Chondrocyte (in vitro differentiated cells): ENCODE measurements around the gene GPC6. TPM values are rescaled to one million over a fixed set of nuclear protein-coding genes. Genes with fewer than 3 reads are reported as not detected.

Experiments used
- DNase-seq: peaks from one replicate; pipeline ENCODE4 v3.0.0; 2021; ENCODE audit warnings: mixed read lengths, low spot score
- H3K27ac Mint-ChIP-seq: one replicate; pipeline ENCODE4 v1.8.0; 2021; ENCODE audit warnings: mild to moderate bottlenecking, moderate library complexity, mixed read lengths; ENCODE audit not compliant: unreplicated experiment
- H3K27me3 Mint-ChIP-seq: 2 replicates; pipeline ENCODE4 v1.8.0; 2021; ENCODE audit warnings: low read depth, mixed read lengths
- H3K36me3 Mint-ChIP-seq: 2 replicates; pipeline ENCODE4 v1.8.0; 2021; ENCODE audit warnings: low read depth, mixed read lengths
- H3K4me1 Mint-ChIP-seq: 2 replicates; pipeline ENCODE4 v1.8.0; 2021; ENCODE audit warnings: low read depth, mild to moderate bottlenecking, mixed read lengths
- H3K4me3 Mint-ChIP-seq: one replicate; pipeline ENCODE4 v1.8.0; 2021; ENCODE audit warnings: mild to moderate bottlenecking, moderate library complexity, mixed read lengths; ENCODE audit not compliant: unreplicated experiment
- H3K9me3 Mint-ChIP-seq: 2 replicates; pipeline ENCODE4 v1.8.0; 2021; ENCODE audit warnings: low read depth, mixed read lengths
- CTCF ChIP-seq: fragments of 200-600 bp; sonication (generic); IDR thresholded peaks from 2 replicates; pipeline ENCODE4 v1.5.0; 2021; ENCODE audit warnings: antibody characterized with exemption, mild to moderate bottlenecking, moderate library complexity
- total RNA-seq: library from RNA; stranded (reverse); gene quantifications from 3 replicates; pipeline ENCODE4 v1.2.1, GENCODE V29; 2021

The GPC6 gene
- total RNA-seq, 1 donor from 2014 or later = 76.1 TPM

GRCh38 chr13:94053986-94054593, 827.5 kb downstream of the GPC6 start:
- H3K4me3 Mint-ChIP-seq = no peak overlapping the region
- H3K27ac Mint-ChIP-seq = no peak overlapping the region

GRCh38 chr13:94056362-94056990, 829.9 kb downstream of the GPC6 start:
- DNase-seq = no peak
- no peaks in the 10 kb centered on the region for H3K9me3 Mint-ChIP-seq
- TF ChIP-seq CTCF = no peak
- H3K36me3 Mint-ChIP-seq = no peaks in the 10 kb centered on the region
- no peak overlapping the region for H3K4me3 Mint-ChIP-seq
- H3K27ac Mint-ChIP-seq = no peak overlapping the region
- peaks cover 22% of the 10 kb centered on the region for H3K4me1 Mint-ChIP-seq
- no peaks in the 10 kb centered on the region for H3K27me3 Mint-ChIP-seq

More at GRCh38 chr13:94053986-94054593, 827.5 kb downstream of the GPC6 start:
- no peak for TF ChIP-seq CTCF
- Mint-ChIP-seq H3K4me1 (peaks cover 13% of the 10 kb centered on the region), H3K9me3 (peaks cover 6% of the 10 kb centered on the region), H3K36me3 (no peaks in the 10 kb centered on the region), H3K27me3 (no peaks in the 10 kb centered on the region)
- no peak for DNase-seq

- TF ChIP-seq CTCF = no peak
- Mint-ChIP-seq H3K4me3 (no peak overlapping the region), H3K27ac (no peak overlapping the region), H3K27me3 (no peaks in the 10 kb centered on the region), H3K9me3 (no peaks in the 10 kb centered on the region), H3K36me3 (no peaks in the 10 kb centered on the region), H3K4me1 (peaks cover 31% of the 10 kb centered on the region)
- no peak for DNase-seq
Measured at GRCh38 chr13:94057618-94058186, 831.1 kb downstream of the GPC6 start.

- Mint-ChIP-seq H3K4me3 (no peak overlapping the region), H3K9me3 (no peaks in the 10 kb centered on the region), H3K27me3 (no peaks in the 10 kb centered on the region), H3K36me3 (no peaks in the 10 kb centered on the region), H3K27ac (no peak overlapping the region), H3K4me1 (peaks cover 43% of the 10 kb centered on the region)
- no peak for TF ChIP-seq CTCF
- DNase-seq = no peak
Measured at GRCh38 chr13:94058821-94059360, 832.3 kb downstream of the GPC6 start.

GRCh38 chr13:94061301-94061700, 834.7 kb downstream of the GPC6 start:
- no peak for TF ChIP-seq CTCF
- Mint-ChIP-seq H3K27me3 (no peaks in the 10 kb centered on the region), H3K36me3 (no peaks in the 10 kb centered on the region), H3K27ac (peak overlapping the region; percentile 0), H3K4me1 (peaks cover 60% of the 10 kb centered on the region), H3K4me3 (no peak overlapping the region), H3K9me3 (no peaks in the 10 kb centered on the region)
- DNase-seq = no peak
